HG03139 (cell line): Measurements from ENCODE around the gene GNB5.
A peak's percentile ranks its signal among the peaks of the same experiment; 100 is the strongest.
"Not testable (repeated sequence)": the region's sequence is repeated elsewhere in the genome, so short reads cannot be mapped to it uniquely, and the experiment has no call there.

Experiments
- ATAC-seq: cut with Tn5 transposase; IDR thresholded peaks from one replicate; pipeline ENCODE4 v1.9.1; 2021; ENCODE audit not compliant: unreplicated experiment

Gene GNB5

GRCh38 chr15:52097180-52097579 is 94.0 kb downstream of the GNB5 start:
- no peak for ATAC-seq

GRCh38 chr15:52096536-52096935 is 94.7 kb downstream of the GNB5 start:
- not testable (repeated sequence) for ATAC-seq

- no peak for ATAC-seq
Observed at GRCh38 chr15:52095597-52096262, 95.5 kb downstream of the GNB5 start.

GRCh38 chr15:52094811-52095584 is 96.2 kb downstream of the GNB5 start:
- no peak for ATAC-seq

- no peak for ATAC-seq
Observed at GRCh38 chr15:52093539-52094510, 97.4 kb downstream of the GNB5 start.

- ATAC-seq, result no peak
Observed at GRCh38 chr15:52093167-52093538, 98.0 kb downstream of the GNB5 start.

- ATAC-seq, result no peak
Observed at GRCh38 chr15:52090193-52090592, 101.0 kb downstream of the GNB5 start.

- ATAC-seq, result no peak
Observed at GRCh38 chr15:52086011-52086786, 105.0 kb downstream of the GNB5 start.

GRCh38 chr15:52085299-52085698 is 105.9 kb downstream of the GNB5 start:
- ATAC-seq, result no peak

GRCh38 chr15:52083603-52084002 is 107.6 kb downstream of the GNB5 start:
- no peak for ATAC-seq

GRCh38 chr15:52083037-52083359 is 108.2 kb downstream of the GNB5 start:
- ATAC-seq, result not testable (repeated sequence)

- peak; percentile 61 for ATAC-seq
Observed at GRCh38 chr15:52082197-52083036, 108.8 kb downstream of the GNB5 start.

- ATAC-seq, result no peak
Observed at GRCh38 chr15:52080706-52081392, 110.3 kb downstream of the GNB5 start.

GRCh38 chr15:52080031-52080430 is 111.2 kb downstream of the GNB5 start:
- no peak for ATAC-seq

GRCh38 chr15:52078876-52079700 is 112.1 kb downstream of the GNB5 start:
- ATAC-seq, result no peak

GRCh38 chr15:52078197-52078875 is 112.9 kb downstream of the GNB5 start:
- ATAC-seq, result no peak

GRCh38 chr15:52076889-52077781 is 114.1 kb downstream of the GNB5 start:
- ATAC-seq, result no peak
